GM21515 (cell line): ENCODE results near the gene WWC1.

Experiments used
- ATAC-seq: cut with Tn5 transposase; IDR thresholded peaks from one replicate; pipeline ENCODE4 v1.9.1; 2021; ENCODE audit not compliant: unreplicated experiment

Gene WWC1

DNA sequence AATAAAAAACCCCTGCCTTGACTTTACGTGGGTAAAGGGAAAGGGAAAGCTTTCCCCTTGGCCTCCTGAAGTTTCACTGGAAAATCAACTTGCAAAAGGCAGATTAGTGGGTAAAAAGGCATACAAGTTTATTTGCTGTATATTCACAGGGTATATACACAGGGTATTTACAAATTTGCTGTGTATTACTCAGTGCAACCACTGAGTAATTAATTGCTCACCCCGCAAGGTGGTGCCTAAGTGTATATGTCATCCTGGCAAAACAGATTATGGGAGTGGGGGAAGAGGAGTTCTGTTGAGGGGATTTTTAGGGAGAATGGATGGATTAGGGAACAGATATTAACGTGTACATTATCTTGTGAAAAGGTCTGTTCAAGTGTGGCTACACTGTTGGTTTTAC, 187.7 kb downstream of the WWC1 start:
- ATAC-seq = no peak

DNA sequence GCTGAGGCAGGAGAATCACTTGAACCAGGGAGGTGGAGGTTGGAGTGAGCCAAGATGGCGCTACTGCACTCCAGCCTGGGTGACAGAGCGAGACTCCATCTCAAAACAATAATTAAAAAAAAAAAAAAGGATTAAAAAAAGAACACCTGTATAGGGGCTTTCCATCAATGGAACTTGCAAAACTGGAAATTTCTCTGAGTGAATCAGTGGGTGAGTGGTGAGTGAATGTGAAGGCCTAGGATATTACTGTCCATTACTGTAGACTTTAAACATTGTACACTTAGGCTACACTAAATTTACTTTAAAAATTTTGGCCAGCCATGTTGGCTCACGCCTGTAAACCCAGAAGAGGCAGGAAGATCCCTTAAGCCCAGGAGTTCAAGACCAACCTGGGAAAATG, 189.2 kb downstream of the WWC1 start:
- ATAC-seq = no peak

DNA sequence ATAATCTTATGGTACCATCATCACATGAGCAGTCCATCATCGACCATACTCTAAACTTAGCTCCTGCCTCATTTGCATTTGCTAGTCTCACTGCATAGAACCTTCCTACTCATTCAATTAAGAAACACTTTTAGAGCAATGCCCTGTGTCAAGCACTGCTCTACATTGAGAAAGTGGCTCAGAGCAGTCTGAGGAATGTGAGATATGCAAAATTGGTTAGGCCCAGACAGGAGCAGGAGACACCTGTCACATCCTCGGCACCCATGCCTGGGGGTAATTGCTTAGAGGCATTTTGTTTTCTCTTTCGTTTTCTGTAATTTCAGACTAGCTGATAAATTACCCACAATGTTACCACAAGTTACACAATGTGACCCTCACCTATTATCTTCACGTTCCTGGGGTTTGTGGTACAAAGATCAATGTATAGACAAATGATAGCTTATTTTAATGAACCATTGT, 189.9 kb downstream of the WWC1 start:
- peak; percentile 75 for ATAC-seq

DNA sequence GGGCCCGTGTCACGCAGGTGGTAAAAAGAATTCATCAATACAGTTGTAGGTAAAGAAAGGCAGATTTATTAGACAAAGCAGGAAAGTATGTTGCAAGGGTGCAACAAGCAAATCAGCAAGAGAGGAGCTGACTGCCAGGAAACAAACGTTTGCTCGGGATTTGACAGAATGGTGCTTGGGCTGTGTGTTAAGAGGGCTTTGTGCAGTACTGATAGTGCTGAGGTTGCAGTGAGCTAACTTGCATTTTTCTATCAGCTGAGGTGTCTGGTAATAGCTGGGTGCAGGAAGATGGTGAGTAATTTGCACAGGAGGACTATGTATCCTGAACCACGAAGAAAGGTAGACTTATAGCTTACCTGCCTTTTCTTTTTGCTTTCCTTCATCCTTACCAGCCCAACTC, 190.9 kb downstream of the WWC1 start:
- ATAC-seq = no peak

DNA sequence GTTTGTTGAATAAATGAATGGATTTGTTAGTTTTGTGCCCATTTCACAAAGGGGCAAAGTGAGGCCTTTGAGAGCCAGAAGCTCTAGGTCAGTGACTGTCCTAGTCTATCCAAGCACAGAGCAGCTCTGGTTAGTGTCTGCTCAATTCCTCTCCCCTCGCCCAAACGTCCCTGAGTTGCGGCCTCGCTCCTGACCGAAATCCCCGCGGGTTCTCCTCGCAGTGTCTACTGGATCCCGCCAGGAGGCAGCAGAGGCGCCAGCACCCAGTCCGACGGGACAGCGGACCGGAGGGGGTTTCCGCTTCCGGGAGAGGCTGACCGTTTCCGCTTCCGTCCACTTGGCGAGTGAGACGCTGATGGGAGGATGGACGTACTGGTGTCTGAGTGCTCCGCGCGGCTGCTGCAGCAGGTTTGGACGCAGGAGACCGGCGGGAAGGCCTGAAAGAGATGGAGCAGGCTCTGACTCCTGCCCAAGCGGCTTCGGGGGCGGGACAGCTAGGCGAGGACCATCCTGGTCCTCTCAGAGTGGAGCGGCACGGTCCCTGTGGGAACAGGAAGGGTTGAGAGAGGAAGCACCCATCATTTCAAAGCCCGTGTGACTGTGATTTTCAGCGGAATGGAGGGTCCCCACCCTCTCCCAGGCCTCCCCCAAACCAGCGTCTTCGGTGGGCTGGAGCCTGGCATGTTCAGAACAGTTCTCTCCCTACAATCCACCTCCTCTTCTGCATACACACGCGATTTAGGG, 194.9 kb downstream of the WWC1 start, which contains the start of gene RARS1:
Gene RARS1, plus strand, starts transcription at position 336 of the 744 bp plus-strand sequence. Its CDS starts 28 bp downstream, at position 364.
- peak; percentile 94 for ATAC-seq

DNA sequence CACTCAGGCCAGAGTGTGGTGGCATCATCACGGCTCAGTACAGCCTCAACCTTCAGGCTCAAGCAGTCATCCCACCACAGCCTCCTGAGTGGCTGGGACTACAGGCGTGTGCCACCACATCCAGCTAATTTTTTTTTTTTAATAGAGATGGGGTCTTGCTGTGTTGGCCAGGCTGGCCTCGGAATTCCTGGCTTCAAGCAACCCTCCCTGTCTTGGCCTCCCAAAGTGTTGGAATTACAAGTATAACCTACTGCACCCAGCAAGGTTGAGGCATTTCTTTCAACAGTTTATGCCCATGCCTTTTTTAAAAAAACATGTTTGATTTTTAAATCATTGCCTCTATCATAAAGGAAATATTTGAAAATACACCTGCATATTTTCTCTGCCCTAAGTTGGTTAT, 197.6 kb downstream of the WWC1 start:
- no peak for ATAC-seq

DNA sequence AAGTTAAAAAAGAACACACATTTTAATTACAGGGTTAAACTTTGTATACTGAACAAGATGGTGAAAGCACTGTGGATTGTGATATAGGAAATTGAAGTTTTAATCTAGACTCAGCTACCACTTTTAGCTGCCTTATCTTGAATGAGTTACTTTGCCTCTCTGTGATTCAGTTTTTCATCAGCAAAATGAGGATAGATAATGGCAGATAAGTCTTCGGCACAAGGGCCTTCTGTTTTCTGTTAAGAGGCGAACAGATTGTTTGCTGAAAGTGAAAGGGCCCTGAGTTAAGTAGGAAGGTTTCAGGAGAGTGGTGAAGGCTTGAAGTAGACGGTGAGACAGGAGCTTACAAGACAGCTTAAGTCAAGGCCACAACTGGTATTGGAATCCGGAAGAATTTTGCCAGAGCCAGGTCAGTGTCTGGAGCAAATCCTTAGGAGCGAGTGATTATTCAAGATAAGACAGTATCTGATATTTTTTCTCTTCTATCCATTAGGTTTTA, 202.7 kb downstream of the WWC1 start:
- ATAC-seq = no peak

DNA sequence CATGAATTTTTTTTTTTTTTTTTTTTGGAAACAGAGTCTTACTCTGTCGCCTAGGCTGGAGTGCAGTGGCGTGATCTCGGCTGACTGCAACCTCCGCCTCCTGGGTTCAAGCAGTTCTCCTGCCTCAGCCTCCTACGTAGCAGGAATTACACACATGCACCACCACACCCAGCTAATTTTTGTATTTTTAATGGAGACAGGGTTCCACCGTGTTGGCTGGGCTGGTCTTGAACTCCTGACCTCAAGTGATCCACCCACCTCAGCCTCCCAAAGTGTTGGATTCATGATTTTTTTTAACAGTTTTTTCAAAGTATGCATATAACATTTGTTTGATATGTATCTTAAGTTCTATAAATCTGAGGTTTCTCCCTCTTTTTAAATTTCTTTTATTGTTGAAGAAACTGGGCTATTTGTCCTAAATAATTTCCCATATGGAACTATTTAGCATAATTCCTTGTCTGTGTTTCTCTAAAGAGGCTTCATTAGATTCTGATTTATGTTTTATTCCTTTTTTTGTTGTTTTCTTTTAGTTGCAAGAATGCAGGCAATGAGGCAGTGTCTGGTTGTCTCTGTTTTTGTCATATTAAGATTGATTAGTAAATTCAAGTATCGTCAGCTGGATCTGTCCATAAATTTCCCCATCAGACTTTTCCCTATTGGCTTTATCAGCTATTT, 211.3 kb downstream of the WWC1 start:
- no peak for ATAC-seq

DNA sequence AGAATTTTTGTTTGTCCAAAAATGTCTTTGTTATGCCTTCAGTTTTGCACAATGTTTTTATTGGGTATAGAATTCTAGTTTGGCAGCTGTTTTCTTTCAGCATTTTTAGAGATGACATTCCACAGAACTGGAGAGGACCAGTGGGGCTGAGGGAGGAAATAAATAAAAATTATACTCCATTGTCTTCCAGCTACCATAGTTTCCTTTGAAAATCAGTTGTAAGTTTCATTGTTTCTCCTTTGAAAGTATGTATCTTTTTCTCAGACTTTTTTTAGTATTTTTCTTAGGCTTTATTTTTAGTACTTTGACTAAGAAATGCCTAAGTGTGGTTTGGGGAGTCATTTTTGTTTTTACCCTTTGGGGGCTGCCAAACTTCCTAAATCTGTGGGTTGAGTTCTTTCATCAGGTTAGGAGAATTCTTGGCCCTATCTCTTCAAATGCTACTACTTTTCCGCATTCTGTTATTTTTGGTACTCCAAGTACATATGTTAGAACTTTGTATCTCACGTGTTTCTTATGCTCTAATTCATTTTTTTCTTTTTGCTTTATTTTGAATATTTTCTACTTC, 222.5 kb downstream of the WWC1 start:
- no peak for ATAC-seq
